Ovary (tissue), 3 donors: ENCODE data around the gene N4BP3.

ENCODE experiments used
- EP300 ChIP-seq: sonication (generic); formaldehyde crosslinking; IDR thresholded peaks from one replicate; pipeline ENCODE4 v1.6.1; 2017; ENCODE audit warnings: antibody characterized with exemption
- TF ChIP-seq, protein P1 (sequence below), 3 donors: fragments of 450-650 bp in 2 of 3; fragments of 200-600 bp in 1 of 3; IDR thresholded peaks; one replicate each; pipeline versions ENCODE4 v1.5.1 to v1.8.0; 2016 to 2022; ENCODE audit warnings: antibody characterized with exemption in 3 of 3, mild to moderate bottlenecking in 1 of 3
- donor health status: DM: no; HTN: no; CAD: no.

DNA sequence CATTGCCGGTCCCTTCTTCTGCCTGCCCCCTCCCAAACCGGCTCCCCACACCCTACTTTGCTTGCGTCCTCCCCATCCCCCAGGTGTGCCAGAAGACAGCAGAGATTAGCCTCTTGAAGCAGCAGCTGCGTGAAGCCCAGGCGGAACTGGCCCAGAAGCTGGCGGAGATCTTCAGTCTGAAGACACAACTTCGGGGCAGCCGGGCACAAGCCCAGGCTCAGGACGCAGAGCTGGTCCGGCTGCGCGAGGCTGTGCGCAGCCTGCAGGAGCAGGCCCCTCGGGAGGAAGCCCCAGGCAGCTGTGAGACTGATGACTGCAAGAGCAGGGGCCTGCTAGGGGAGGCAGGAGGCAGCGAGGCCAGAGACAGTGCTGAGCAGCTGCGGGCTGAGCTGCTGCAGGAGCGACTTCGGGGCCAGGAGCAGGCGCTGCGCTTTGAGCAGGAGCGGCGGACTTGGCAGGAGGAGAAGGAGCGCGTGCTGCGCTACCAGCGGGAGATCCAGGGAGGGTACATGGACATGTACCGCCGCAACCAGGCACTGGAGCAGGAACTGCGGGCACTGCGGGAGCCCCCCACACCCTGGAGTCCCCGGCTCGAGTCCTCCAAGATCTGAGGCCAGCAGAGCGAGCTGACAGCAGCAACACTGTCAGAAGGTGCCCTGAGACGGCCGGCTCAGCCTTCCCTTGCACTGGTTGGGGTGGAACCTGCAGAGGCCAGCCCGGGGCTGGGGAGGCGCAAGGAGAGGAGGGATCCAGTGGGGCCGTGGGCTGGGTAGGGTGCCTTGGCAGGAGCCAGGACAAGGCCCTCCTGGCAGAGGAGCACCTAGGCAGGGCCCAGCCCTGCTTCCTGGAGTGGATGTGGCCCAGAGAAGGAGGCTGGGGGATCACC lies 8.3 kb downstream of the N4BP3 start:
- TF ChIP-seq, protein P1, sequence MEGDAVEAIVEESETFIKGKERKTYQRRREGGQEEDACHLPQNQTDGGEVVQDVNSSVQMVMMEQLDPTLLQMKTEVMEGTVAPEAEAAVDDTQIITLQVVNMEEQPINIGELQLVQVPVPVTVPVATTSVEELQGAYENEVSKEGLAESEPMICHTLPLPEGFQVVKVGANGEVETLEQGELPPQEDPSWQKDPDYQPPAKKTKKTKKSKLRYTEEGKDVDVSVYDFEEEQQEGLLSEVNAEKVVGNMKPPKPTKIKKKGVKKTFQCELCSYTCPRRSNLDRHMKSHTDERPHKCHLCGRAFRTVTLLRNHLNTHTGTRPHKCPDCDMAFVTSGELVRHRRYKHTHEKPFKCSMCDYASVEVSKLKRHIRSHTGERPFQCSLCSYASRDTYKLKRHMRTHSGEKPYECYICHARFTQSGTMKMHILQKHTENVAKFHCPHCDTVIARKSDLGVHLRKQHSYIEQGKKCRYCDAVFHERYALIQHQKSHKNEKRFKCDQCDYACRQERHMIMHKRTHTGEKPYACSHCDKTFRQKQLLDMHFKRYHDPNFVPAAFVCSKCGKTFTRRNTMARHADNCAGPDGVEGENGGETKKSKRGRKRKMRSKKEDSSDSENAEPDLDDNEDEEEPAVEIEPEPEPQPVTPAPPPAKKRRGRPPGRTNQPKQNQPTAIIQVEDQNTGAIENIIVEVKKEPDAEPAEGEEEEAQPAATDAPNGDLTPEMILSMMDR (IDR thresholded peaks at IDR 0.05) = no peak
- no peak for TF ChIP-seq EP300
